ENCODE results near the gene ARHGEF18. TPM values are rescaled to one million over a fixed set of nuclear protein-coding genes. Genes with fewer than 3 reads are reported as not detected.
"Not testable (repeated sequence)": the region's sequence is repeated elsewhere in the genome, so short reads cannot be mapped to it uniquely, and the experiment has no call there.

The ARHGEF18 gene
- total RNA-seq, 1 experiment from 2014 or later, result 48.3 TPM

DNA sequence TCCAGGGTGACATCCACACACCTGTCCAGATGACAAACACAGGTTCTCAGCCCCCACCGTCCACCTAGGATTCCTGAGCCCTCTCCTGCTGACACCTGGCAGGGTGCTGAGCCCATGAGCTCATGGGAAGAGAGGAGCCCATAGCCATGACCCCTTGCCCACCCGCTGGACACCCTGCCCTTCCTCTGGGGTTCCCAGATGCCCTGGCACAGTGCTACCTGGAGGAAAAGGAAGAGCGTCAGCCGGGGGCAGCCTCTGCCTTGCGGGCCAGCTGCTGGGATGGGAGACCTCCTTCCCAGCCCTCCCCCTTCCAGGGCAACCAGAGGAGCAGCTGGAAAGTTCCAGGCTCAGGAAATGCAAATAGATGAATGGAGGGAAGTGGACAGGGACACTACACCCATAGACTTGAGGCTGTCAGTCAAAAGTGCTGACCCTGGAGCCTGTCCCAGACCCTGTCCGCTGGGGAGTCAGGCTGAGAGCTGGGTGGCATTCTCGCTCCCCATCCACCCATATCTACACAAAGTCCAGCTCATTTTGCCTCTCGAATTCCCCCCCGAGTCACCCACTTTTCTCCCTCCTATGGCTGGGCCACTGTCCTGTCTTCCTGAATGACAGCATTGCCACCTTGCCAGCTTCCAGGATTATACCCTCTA lies 12.3 kb upstream of the ARHGEF18 start:
- no peaks in the 10 kb centered on the region for H3K36me3 ChIP-seq (replicated peaks; ENCODE audit: control insufficient read depth, insufficient read depth, low read length)
- no peak for DNase-seq

DNA sequence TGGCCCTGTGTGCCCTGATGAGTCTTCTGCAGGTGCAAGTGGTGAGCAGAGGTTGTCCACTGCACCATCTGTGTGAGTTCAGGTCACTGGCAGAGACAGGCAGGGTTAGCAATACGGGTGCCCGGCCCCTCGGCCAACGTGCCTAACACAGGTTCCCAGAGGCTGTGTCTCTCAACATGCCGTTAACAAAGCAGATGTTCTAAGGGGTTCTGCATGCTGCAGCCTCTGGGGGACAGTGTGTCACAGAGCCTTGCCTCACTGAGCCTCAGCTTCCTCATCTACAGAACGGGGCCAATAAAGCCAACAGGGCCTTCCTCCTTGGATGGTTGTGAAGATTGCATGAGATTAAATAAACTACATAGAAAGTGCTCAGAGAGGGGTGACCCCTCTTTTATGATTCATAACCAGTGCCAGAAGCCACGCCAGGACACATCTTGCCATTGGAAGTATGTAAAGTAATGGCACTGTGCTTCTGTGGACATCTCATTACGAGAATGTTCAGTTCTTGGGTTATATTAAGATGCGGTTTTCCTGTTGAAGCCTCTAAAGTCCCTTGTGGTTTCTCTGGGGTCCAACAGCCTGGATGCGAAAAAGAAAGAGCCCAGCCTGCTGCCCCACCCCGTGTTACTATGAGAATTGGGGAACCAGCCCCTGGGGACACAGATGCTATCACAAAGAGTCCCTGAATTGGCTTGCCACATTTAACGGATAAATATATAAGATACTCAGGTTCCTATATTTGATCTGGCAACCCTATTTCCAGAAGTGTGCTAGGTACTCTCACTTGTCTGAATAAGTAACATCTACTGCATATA lies 11.2 kb upstream of the ARHGEF18 start:
- DNase-seq, result no peak
- Histone ChIP-seq H3K27me3 (ENCODE audit: control insufficient read depth, insufficient read depth, low read length) (no peaks in the 10 kb centered on the region), H3K36me3 (replicated peaks; ENCODE audit: control insufficient read depth, insufficient read depth, low read length) (no peaks in the 10 kb centered on the region), H3K4me3 (ENCODE audit: insufficient read depth, low read depth, low read length) (no peak overlapping the region)

More for the DNA sequence above, 12.3 kb upstream of the ARHGEF18 start:
- no peaks in the 10 kb centered on the region for H3K27me3 ChIP-seq (ENCODE audit: control insufficient read depth, insufficient read depth, low read length)
- H3K4me3 ChIP-seq (ENCODE audit: insufficient read depth, low read depth, low read length), result no peak overlapping the region

DNA sequence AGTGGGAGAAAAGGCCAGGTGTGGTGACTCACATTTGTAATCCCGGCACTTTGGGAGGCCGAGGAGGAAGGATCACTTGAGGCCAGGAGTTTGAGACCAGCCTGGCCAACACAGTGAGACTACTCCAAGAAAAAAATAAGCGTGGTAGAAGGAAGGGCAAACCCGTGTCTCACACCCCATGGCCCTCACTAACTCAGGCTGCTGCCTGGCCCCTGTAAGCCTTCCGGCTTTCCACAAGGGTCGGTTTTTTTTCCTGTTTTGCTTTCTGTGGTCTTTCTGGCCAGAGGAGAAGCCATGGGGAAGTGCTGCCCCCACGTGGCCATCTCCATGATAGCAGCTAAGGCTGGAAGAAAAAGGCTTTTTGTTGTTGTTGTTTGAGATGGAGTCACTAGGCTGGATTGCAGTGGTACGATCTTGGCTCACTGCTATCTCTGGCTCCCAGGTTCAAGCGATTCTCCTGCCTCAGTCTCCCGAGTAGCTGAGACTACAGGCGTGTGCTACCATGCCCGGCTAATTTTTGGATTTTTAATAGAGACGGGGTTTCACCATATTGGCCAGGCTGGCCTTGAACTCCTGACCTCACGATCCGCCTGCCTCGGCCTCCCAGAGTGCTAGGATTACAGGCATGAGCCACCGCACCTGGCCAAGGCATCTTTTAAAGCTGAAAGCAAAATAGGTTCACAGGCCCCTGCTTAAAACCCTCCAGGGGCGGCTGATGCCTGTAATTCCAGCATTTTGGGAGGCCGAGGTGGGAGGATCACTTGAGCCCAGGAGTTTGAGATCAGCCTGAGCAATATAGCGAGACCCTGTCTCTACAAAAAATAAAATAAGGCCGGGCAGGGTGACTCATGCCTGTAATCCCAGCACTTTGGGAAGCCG lies 7.5 kb upstream of the ARHGEF18 start:
- DNase-seq, result peak; percentile 83
- H3K27me3 ChIP-seq (ENCODE audit: control insufficient read depth, insufficient read depth, low read length), result no peaks in the 10 kb centered on the region
- H3K36me3 ChIP-seq (replicated peaks; ENCODE audit: control insufficient read depth, insufficient read depth, low read length), result no peaks in the 10 kb centered on the region
- no peak overlapping the region for H3K4me3 ChIP-seq (ENCODE audit: insufficient read depth, low read depth, low read length)

DNA sequence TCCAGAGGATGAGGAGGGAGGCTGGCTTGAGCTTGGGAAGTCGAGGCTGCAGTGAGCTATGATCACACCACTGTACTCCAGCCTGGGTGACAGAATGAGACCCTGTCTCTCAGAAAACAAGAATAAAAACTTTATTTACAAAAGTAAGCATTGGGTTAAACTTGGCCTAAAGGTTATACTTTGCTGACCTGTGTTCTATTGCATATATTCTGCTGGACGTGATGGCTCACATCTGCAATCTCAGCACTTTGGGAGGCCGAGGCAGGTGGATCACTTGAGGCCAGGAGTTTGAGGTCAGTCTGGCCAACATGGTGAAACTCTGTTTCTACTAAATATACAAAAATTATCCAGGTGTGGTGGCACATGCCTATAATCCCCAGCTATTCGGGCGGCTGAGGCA lies 6.6 kb upstream of the ARHGEF18 start:
- Histone ChIP-seq H3K36me3 (replicated peaks; ENCODE audit: control insufficient read depth, insufficient read depth, low read length) (no peaks in the 10 kb centered on the region), H3K4me3 (ENCODE audit: insufficient read depth, low read depth, low read length) (no peak overlapping the region), H3K27me3 (ENCODE audit: control insufficient read depth, insufficient read depth, low read length) (no peaks in the 10 kb centered on the region)
- no peak for DNase-seq

DNA sequence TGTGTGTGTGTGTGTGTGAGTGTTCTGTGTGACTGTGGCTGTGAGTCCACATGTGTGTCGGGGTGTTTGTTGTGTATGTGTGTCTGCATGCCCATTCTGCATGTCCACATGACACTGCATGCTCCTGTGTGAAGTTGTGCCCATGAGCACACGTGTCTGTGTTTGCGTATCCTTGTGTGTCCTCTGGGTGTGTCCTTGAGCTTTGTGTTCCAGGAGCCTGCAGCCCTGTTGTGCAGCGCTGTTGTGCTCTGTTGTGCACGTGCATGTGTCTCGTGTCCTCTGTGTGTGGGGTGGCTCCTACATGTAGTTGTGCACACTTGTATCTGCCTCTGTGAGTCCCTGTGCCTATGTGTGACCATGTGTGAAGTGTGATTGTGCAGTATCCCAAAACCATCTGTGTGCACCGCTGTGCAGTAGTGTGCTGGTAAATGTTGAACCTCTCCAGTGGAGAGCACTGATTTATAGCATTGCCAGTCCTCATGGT lies 2.2 kb upstream of the ARHGEF18 start:
- no peak overlapping the region for H3K4me3 ChIP-seq (ENCODE audit: insufficient read depth, low read depth, low read length)
- H3K36me3 ChIP-seq (replicated peaks; ENCODE audit: control insufficient read depth, insufficient read depth, low read length), result no peaks in the 10 kb centered on the region
- H3K27me3 ChIP-seq (ENCODE audit: control insufficient read depth, insufficient read depth, low read length), result no peaks in the 10 kb centered on the region
- DNase-seq, result no peak

DNA sequence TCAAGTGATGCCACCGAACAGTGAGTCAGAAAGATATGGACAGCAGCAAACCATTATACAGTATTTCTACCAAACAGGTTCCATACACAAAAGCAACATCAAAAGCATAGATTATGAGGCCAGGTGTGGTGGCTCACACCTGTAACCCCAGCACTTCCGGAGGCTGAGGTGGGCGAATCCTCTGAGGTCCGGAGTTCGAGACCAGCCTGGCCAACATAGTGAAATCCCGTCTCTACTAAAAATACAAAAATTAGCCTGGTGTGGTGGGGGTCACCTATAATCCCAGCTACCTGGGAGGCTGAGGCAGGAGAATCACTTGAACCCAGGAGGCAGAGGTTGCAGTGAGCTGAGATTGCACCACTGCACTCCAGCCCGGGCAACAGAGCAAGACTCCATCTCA lies 1.7 kb upstream of the ARHGEF18 start:
- not testable (repeated sequence) for DNase-seq; H3K27me3 ChIP-seq (ENCODE audit: control insufficient read depth, insufficient read depth, low read length); H3K36me3 ChIP-seq (replicated peaks; ENCODE audit: control insufficient read depth, insufficient read depth, low read length); H3K4me3 ChIP-seq (ENCODE audit: insufficient read depth, low read depth, low read length)

DNA sequence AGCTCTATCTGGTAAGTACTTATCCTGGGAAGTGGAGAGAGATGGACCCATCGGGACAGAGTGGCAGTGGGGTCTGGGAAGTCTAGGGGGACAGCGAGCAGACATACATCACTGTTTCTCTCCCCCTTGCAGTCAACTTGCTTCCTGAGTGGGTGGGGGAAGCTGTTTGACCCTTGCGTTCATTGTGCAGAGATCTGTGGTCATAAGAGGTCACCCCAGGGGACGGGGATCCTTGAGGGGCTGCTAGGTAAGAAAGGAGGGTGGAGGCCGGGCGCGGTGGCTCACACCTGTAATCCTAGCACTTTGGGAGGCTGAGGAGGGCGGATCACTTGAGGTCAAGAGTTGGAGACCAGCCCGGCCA lies 474 bp downstream of the ARHGEF18 start:
- H3K4me3 ChIP-seq (ENCODE audit: insufficient read depth, low read depth, low read length), result no peak overlapping the region

DNA sequence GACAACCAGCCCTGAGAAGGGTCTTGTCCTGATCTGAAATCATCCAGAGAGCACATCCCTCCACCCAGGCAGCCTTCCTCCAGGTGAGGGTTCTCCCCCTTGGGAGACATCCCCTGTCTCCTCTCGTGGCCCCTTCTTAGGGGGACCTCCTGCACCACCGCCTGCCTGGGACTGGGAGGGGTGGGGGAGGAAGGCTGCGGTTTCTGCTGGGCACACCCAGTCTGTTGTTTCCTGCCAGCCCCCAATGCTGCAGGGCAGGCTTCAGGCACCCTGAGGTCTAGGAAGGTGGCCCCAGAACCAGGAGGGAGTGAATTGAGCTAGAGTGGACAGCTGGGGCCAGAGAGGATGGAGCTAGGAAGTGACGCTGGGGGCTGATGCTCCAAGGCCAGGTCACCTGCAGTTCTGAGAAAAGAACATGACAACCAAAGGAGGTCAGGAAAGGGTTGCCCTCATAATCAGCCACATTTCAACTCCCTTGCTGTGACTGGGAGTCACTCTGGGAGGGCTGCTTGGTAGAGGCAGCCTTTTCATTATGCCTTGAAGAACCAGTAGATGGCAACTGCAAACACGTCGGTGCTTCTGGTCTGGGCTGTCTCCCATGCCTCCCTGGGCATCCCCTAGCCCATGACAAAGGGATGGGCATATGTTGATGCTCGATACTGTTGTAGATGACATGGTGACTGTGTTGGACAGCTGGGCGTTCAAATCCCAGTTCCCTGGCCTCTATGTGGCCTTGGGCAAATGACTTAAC lies 1.4 kb downstream of the ARHGEF18 start:
- Histone ChIP-seq H3K36me3 (replicated peaks; ENCODE audit: control insufficient read depth, insufficient read depth, low read length) (no peaks in the 10 kb centered on the region), H3K27me3 (ENCODE audit: control insufficient read depth, insufficient read depth, low read length) (no peaks in the 10 kb centered on the region), H3K4me3 (ENCODE audit: insufficient read depth, low read depth, low read length) (no peak overlapping the region)
- DNase-seq, result no peak

More for the DNA sequence above, 474 bp downstream of the ARHGEF18 start:
- Histone ChIP-seq H3K36me3 (replicated peaks; ENCODE audit: control insufficient read depth, insufficient read depth, low read length) (no peaks in the 10 kb centered on the region), H3K27me3 (ENCODE audit: control insufficient read depth, insufficient read depth, low read length) (no peaks in the 10 kb centered on the region)
- no peak for DNase-seq

DNA sequence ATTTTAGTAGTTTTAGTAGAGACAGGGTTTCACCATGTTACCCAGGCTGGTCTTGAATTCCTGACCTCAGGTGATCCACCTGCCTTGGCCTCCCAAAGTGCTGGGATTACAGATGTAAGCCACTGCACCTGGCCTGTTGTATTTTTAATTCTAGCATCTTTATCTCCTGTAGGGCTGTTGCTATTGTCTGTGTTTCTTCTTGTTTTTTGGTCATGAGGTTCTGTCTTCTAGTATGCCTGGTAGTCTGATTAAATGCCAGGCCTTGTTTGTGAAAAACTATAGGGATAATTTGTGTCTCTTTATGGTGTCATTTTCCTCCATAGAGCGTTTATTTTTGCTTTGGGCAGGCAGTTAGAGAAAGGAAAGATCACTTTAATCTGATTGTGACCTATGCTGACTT lies 3.1 kb downstream of the ARHGEF18 start:
- Histone ChIP-seq H3K4me3 (ENCODE audit: insufficient read depth, low read depth, low read length) (no peak overlapping the region), H3K36me3 (replicated peaks; ENCODE audit: control insufficient read depth, insufficient read depth, low read length) (no peaks in the 10 kb centered on the region), H3K27me3 (ENCODE audit: control insufficient read depth, insufficient read depth, low read length) (no peaks in the 10 kb centered on the region)
- no peak for DNase-seq

DNA sequence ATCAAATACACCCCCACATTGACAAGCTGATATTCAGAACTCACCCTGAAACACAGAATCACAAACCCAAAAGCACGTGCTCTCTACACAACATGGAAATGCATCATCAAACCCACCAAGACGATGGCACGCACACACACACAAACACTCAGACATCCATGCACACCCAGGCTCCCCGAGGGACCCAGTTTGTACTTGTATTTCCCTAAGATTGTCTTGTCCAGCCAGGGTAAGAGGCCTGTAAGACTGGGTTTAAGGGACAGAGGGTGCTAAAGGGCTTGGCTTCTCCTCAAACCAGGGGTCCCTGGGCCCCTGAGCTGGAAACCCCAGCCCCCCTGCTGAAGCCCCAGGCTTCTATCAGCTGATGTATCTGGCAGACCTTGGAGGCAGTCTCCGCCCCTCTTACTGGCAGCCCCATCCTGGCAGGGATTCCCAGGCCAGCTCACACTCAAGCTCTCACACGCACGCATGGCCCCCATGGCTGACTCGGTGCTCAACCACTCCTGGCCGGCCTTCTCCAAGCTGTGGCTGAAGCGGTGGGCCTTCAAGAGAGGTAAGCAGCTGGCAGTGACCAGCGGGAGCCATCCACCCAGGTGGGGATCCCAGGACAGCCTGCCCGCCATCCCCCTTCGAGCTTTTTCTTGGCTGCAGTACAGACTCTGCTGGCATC lies 6.5 kb downstream of the ARHGEF18 start:
- Histone ChIP-seq H3K36me3 (replicated peaks; ENCODE audit: control insufficient read depth, insufficient read depth, low read length) (no peaks in the 10 kb centered on the region), H3K4me3 (ENCODE audit: insufficient read depth, low read depth, low read length) (no peak overlapping the region), H3K27me3 (ENCODE audit: control insufficient read depth, insufficient read depth, low read length) (no peaks in the 10 kb centered on the region)
- peak; percentile 58 for DNase-seq

DNA sequence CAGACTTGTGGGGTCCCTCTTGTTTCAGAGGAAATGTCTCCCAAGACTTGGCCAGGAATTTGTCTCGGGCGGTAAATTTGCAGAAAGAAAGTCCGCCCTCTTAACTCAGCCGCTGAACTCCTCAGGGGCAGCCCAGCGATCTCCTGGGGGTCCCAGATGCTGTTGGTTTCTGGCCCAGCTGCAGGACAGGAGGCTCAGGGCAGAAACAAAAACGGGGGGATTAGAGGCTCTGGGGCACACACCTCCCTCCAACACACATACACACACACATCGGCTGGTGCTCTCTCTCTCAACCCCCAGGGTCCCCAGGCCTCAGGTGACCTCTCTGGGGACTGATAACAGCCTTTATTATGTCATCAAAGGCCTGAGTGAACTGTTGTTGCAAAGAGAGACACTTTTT lies 7.1 kb downstream of the ARHGEF18 start:
- H3K36me3 ChIP-seq (replicated peaks; ENCODE audit: control insufficient read depth, insufficient read depth, low read length), result no peaks in the 10 kb centered on the region
- H3K27me3 ChIP-seq (ENCODE audit: control insufficient read depth, insufficient read depth, low read length), result no peaks in the 10 kb centered on the region
- no peak overlapping the region for H3K4me3 ChIP-seq (ENCODE audit: insufficient read depth, low read depth, low read length)
- no peak for DNase-seq

DNA sequence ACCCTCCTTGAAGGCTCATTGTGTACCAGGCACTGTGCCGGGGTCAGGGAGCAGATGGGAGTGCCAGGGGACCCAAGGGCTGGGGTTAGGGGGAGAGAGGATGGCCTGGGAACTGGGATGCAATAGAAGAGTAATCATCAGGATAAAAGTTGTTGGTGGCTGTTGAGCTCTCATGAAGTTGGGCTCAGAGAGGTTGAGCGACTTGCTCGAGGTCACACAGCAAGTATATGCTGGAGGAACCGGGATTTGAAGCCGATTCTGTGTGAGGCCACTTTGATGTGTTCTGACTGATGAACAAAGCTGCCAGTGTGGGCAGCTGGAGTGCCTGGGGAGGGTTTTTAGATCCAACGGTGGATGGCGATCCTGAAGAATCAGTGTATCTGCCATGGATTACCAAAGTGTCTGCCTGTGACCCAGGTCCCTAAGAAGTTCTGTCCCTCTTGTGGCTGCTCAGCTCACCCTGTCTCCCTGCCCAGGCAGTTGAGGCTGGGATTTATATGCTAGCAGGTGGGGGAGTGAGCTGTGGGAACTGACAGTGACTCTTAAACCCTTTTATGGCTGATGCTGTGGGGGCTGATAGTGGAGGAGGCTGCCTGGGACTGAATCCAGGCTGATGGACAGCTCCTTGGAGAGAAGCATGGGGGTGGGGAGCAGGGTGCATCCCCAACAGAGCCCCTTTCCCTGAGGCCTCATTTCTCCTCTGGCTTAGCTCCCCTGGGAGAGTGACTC lies 8.3 kb downstream of the ARHGEF18 start:
- no peak for DNase-seq
- Histone ChIP-seq H3K4me3 (ENCODE audit: insufficient read depth, low read depth, low read length) (no peak overlapping the region), H3K36me3 (replicated peaks; ENCODE audit: control insufficient read depth, insufficient read depth, low read length) (no peaks in the 10 kb centered on the region), H3K27me3 (ENCODE audit: control insufficient read depth, insufficient read depth, low read length) (no peaks in the 10 kb centered on the region; the same call in 1 of the 2 replicates)

DNA sequence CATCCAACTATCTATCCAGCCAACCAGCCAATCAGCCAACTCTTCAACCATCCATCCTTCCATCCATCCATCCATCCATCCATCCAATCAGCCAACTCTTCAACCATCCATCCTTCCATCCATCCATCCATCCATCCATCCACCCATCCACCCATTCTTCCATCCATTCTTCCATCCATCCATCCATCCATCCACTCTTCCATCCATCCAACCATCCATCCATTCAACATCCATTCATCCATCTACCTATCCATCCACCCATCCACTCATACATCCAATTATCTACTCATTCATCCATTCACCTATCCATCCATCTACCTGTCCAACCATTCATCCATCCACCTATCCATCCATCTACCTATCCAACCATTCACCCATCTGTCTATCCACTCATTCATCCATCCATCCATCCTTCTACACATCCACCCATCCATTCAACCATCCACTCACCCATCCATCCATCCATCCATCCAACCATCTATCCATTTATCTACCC lies 9.4 kb downstream of the ARHGEF18 start:
- no peaks in the 10 kb centered on the region for H3K36me3 ChIP-seq (replicated peaks; ENCODE audit: control insufficient read depth, insufficient read depth, low read length)
- peaks cover 4% of the 10 kb centered on the region; the same call in 1 of the 2 replicates for H3K27me3 ChIP-seq (ENCODE audit: control insufficient read depth, insufficient read depth, low read length)
- DNase-seq, result no peak
- no peak overlapping the region for H3K4me3 ChIP-seq (ENCODE audit: insufficient read depth, low read depth, low read length)

Measured in H7 (cell line).